Panc1 (cell line): Measurements from ENCODE around the gene DENND4B. TPM values are rescaled to one million over a fixed set of nuclear protein-coding genes. Genes with fewer than 3 reads are reported as not detected.

Experiments
- ATAC-seq: fragments of 200-7000 bp; cut with Tn5 transposase; 2 replicates; pipeline ENCODE4 v1.9.1; 2020; ENCODE audit warnings: mild to moderate bottlenecking, moderate library complexity
- BruUV-seq: library from RNA; stranded (reverse); fragments of 400-500 nt; replicated peaks from 2 replicates; lab custom pipeline; 2021; lab: Mats Ljungman, UMichigan
- CTCF ChIA-PET: fragments of 300-600 bp; sonication (Branson Sonifier 250); formaldehyde crosslinking; loops from one replicate; lab custom pipeline; 2022; ENCODE audit warnings: antibody characterized with exemption; lab: Charles Lee
- POLR2A ChIA-PET: fragments of 300-600 bp; sonication (Branson Sonifier 250); formaldehyde crosslinking; loops from one replicate; lab custom pipeline; 2022; ENCODE audit warnings: antibody characterized with exemption; lab: Charles Lee
- DNase-seq: peaks from one replicate; pipeline ENCODE4 v3.0.0-alpha.2; 2010; ENCODE audit warnings: low read depth, low spot score
- H3K27ac ChIP-seq: 2 replicates; pipeline ENCODE4 v1.5.1; 2011; ENCODE audit warnings: mild to moderate bottlenecking, low read length, inconsistent platforms
- H3K27me3 ChIP-seq: fragments of 200-500 bp; sonication (Bioruptor generic); 2 replicates; pipeline ENCODE4 v1.6.0; 2014; ENCODE audit warnings: low read length, inconsistent platforms; ENCODE audit not compliant: control insufficient read depth, insufficient read depth
- H3K36me3 ChIP-seq: fragments of 200-500 bp; sonication (Bioruptor generic); 2 replicates; pipeline ENCODE4 v1.5.1; 2014; ENCODE audit warnings: inconsistent platforms, mild to moderate bottlenecking, low read length, moderate library complexity; ENCODE audit not compliant: control insufficient read depth, insufficient read depth
- H3K4me1 ChIP-seq: 2 replicates; pipeline ENCODE4 v1.5.1; 2011; ENCODE audit warnings: inconsistent platforms, mild to moderate bottlenecking, low read length, moderate library complexity; ENCODE audit not compliant: control insufficient read depth, insufficient read depth
- H3K4me3 ChIP-seq, 2 experiments: 2 replicates each; pipeline ENCODE4 v1.5.1; 2011 to 2012; ENCODE audit warnings: low read depth in 2 of 2, low read length in 2 of 2, mild to moderate bottlenecking in 2 of 2, inconsistent platforms in 1 of 2, moderate library complexity in 1 of 2
- H3K9me3 ChIP-seq: fragments of 200-500 bp; sonication (Bioruptor generic); 2 replicates; pipeline ENCODE4 v1.5.1; 2014; ENCODE audit warnings: low read depth, mild to moderate bottlenecking, inconsistent platforms, low read length, moderate library complexity; ENCODE audit not compliant: control insufficient read depth, insufficient read depth
- POLR2AphosphoS5 ChIP-seq: IDR thresholded peaks from 2 replicates; pipeline ENCODE4 v1.6.1; 2012; ENCODE audit warnings: mild to moderate bottlenecking, low read depth, low read length, moderate library complexity
- SIN3A ChIP-seq: IDR thresholded peaks from 2 replicates; pipeline ENCODE4 v1.6.1; 2012; ENCODE audit warnings: low read depth, mild to moderate bottlenecking, low read length, moderate library complexity, borderline replicate concordance; ENCODE audit not compliant: insufficient read depth
- TCF7L2 ChIP-seq: IDR thresholded peaks from 2 replicates; pipeline ENCODE4 v1.6.1; 2011; ENCODE audit warnings: mild to moderate bottlenecking, low read depth, low read length, inconsistent platforms
- in situ Hi-C: cut with HindIII; loops from 2 replicates; pipeline ENCODE4 v1.10.0; 2016; ENCODE audit warnings: low sequenced_read_pairs, low pct_unique_long_range_greater_than_20kb
- intact Hi-C: fragments of 100-400 bp; cut with micrococcal nuclease; formaldehyde crosslinking; loops from one replicate; pipeline ENCODE4 v1.10.0; 2022; ENCODE audit not compliant: unreplicated experiment
- total RNA-seq: library from RNA; stranded (reverse); gene quantifications from one replicate; pipeline ENCODE4 v1.2.1, GENCODE V29; 2021; ENCODE audit not compliant: unreplicated experiment
- TF ChIP-seq, protein P1 (sequence below): fragments of 450-650 bp; IDR thresholded peaks from 2 replicates; pipeline ENCODE4 v1.5.1; 2017; ENCODE audit warnings: mild to moderate bottlenecking
- TF ChIP-seq, protein P2 (sequence below), 2 experiments: IDR thresholded peaks; 2 replicates each; pipeline ENCODE4 v1.6.1; 2011 to 2012; ENCODE audit warnings: low read depth in 2 of 2, control low read depth in 1 of 2, low read length in 1 of 2, mild to moderate bottlenecking in 1 of 2, moderate library complexity in 1 of 2; ENCODE audit not compliant: insufficient read depth in 1 of 2

The DENND4B gene
- total RNA-seq, 1 experiment from 2014 or later = 56.2 TPM

DNA sequence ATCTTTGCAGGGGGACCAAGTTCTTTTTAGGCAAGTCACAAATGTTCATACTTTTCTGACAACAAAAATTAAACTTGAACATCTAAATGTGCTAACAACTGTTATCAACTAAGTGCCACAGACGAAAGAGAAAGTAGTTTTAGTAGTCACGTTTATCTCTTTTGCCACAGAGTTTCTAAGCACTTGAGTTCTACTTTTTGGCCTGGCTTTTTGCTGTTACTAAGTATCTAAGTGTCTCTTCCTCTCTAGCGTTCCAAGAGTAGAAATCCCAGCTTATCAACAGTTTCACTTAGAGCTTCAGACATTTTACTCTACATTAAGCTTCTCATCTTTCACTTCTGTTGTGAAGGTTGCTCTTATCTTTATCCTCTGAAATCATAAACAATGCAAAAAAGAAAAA lies 58.0 kb downstream of the DENND4B start:
- no peaks in the 10 kb centered on the region for H3K27me3 ChIP-seq
- ATAC-seq (no peak), DNase-seq (no peak)
- intact Hi-C loops = no loop called here
- TF ChIP-seq POLR2AphosphoS5 (no peak), TCF7L2 (no peak), SIN3A (no peak)
- TF ChIP-seq, protein P1, sequence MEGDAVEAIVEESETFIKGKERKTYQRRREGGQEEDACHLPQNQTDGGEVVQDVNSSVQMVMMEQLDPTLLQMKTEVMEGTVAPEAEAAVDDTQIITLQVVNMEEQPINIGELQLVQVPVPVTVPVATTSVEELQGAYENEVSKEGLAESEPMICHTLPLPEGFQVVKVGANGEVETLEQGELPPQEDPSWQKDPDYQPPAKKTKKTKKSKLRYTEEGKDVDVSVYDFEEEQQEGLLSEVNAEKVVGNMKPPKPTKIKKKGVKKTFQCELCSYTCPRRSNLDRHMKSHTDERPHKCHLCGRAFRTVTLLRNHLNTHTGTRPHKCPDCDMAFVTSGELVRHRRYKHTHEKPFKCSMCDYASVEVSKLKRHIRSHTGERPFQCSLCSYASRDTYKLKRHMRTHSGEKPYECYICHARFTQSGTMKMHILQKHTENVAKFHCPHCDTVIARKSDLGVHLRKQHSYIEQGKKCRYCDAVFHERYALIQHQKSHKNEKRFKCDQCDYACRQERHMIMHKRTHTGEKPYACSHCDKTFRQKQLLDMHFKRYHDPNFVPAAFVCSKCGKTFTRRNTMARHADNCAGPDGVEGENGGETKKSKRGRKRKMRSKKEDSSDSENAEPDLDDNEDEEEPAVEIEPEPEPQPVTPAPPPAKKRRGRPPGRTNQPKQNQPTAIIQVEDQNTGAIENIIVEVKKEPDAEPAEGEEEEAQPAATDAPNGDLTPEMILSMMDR = no peak
- TF ChIP-seq, protein P2, sequence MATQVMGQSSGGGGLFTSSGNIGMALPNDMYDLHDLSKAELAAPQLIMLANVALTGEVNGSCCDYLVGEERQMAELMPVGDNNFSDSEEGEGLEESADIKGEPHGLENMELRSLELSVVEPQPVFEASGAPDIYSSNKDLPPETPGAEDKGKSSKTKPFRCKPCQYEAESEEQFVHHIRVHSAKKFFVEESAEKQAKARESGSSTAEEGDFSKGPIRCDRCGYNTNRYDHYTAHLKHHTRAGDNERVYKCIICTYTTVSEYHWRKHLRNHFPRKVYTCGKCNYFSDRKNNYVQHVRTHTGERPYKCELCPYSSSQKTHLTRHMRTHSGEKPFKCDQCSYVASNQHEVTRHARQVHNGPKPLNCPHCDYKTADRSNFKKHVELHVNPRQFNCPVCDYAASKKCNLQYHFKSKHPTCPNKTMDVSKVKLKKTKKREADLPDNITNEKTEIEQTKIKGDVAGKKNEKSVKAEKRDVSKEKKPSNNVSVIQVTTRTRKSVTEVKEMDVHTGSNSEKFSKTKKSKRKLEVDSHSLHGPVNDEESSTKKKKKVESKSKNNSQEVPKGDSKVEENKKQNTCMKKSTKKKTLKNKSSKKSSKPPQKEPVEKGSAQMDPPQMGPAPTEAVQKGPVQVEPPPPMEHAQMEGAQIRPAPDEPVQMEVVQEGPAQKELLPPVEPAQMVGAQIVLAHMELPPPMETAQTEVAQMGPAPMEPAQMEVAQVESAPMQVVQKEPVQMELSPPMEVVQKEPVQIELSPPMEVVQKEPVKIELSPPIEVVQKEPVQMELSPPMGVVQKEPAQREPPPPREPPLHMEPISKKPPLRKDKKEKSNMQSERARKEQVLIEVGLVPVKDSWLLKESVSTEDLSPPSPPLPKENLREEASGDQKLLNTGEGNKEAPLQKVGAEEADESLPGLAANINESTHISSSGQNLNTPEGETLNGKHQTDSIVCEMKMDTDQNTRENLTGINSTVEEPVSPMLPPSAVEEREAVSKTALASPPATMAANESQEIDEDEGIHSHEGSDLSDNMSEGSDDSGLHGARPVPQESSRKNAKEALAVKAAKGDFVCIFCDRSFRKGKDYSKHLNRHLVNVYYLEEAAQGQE (IDR thresholded peaks at IDR 0.05; ENCODE audit: insufficient read depth in 1 of 2, low read depth in 2 of 2, low read length in 1 of 2) = no peak
- no peaks in the 10 kb centered on the region for H3K36me3 ChIP-seq
- in situ Hi-C loops = loop anchor here (5.0 kb wide), 1 partner anchor 74 kb away; the partner anchor contains the start of gene SLC39A1
- ChIA-PET POLR2A (no interaction called here), CTCF (no interaction called here)
- no peak overlapping the region for H3K27ac ChIP-seq
- no peaks in the 10 kb centered on the region for H3K9me3 ChIP-seq
- no peak overlapping the region for H3K4me3 ChIP-seq
- H3K4me1 ChIP-seq = 0 out of 2 replicates have a peak, but pooled peaks cover 3% of the 10 kb centered on the region
- no TSS peak for BruUV-seq

DNA sequence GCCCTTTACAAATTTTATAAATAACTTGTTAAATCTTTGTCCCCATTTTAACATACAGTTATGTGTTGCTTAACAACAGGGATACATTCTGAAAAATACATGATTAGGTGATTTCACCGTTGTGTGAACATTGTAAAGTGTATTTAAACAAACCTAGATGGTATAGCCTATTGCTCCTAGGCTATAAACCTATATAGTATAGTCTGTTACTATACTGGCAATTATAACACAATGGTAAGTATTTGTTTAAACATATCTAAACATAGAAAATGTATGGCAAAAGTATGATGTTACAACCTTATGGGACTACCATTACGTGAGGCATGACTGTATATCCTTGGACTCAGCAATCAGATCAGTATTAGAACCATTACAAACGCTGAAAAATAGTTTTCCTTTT lies 60.4 kb downstream of the DENND4B start:
- H3K4me3 ChIP-seq = no peak overlapping the region
- intact Hi-C loops = no loop called here
- POLR2A ChIA-PET = no interaction called here
- DNase-seq (no peak), ATAC-seq (no peak)
- BruUV-seq = no TSS peak
- H3K27me3 ChIP-seq = no peaks in the 10 kb centered on the region
- H3K27ac ChIP-seq = no peak overlapping the region
- H3K9me3 ChIP-seq = no peaks in the 10 kb centered on the region
- in situ Hi-C loops = loop anchor here (5.0 kb wide), 1 partner anchor 76 kb away; the partner anchor contains the start of gene SLC39A1
- CTCF ChIA-PET = no interaction called here
- peaks cover 22% of the 10 kb centered on the region for H3K4me1 ChIP-seq
- no peaks in the 10 kb centered on the region for H3K36me3 ChIP-seq
- TF ChIP-seq, protein P1 = no peak
- no peak for TF ChIP-seq TCF7L2
- no peak for TF ChIP-seq SIN3A
- TF ChIP-seq POLR2AphosphoS5 = no peak
- TF ChIP-seq, protein P2 (IDR thresholded peaks at IDR 0.05; ENCODE audit: insufficient read depth in 1 of 2, low read depth in 2 of 2, low read length in 1 of 2) = no peak
